Colonic mucosa (tissue), 4 donors: ENCODE measurements around the gene ANKRD65. TPM values are rescaled to one million over a fixed set of nuclear protein-coding genes. Genes with fewer than 3 reads are reported as not detected.
"Not testable (repeated sequence)": the region's sequence is repeated elsewhere in the genome, so short reads cannot be mapped to it uniquely, and the experiment has no call there.

Experiments used
- DNase-seq: peaks from one replicate; pipeline ENCODE4 v3.0.0-alpha.2; 2020
- H3K27ac ChIP-seq: fragments of 200-600 bp; one replicate; pipeline ENCODE4 v1.8.0; 2021
- H3K27me3 ChIP-seq: fragments of 200-600 bp; one replicate; pipeline ENCODE4 v1.8.0; 2021
- H3K36me3 ChIP-seq: fragments of 200-600 bp; one replicate; pipeline ENCODE4 v1.8.0; 2021
- H3K4me1 ChIP-seq: fragments of 200-600 bp; one replicate; pipeline ENCODE4 v1.8.0; 2021; ENCODE audit warnings: mild to moderate bottlenecking
- H3K4me3 ChIP-seq: fragments of 200-600 bp; one replicate; pipeline ENCODE4 v1.8.0; 2021
- H3K9ac ChIP-seq, 2 donors: one replicate each; pipeline ENCODE4 v1.7.0; 2013; ENCODE audit warnings: control low read depth in 2 of 2, low read depth in 2 of 2, low read length in 2 of 2
- H3K9me3 ChIP-seq: fragments of 200-600 bp; one replicate; pipeline ENCODE4 v1.8.0; 2021
- CTCF ChIP-seq: fragments of 200-600 bp; IDR thresholded peaks from one replicate; pipeline ENCODE4 v1.8.0; 2022; ENCODE audit warnings: antibody characterized with exemption, mild to moderate bottlenecking
- intact Hi-C: fragments of 100-400 bp; cut with DNase I; formaldehyde crosslinking; loops from one replicate; pipeline ENCODE4 v1.14.1; 2022
- total RNA-seq, 2 donors: library from RNA; stranded (reverse); fragmentation: NEBNext Ultra II Directional in 1 of 2; extraction: Animal tissue kit (Norgen Biotek cat#: 25700) in 1 of 2; gene quantifications; one replicate each; pipeline ENCODE4 v1.2.1, GENCODE V29; 2021
- donor health status: healthy.
- donor health status: DM: no; HTN: no; CAD: no.
- donor health status: DM: no; HTN: no; CAD: no.

ANKRD65 gene
- total RNA-seq, 2 donors from 2014 or later = 0.57 to 2.0 TPM

DNA sequence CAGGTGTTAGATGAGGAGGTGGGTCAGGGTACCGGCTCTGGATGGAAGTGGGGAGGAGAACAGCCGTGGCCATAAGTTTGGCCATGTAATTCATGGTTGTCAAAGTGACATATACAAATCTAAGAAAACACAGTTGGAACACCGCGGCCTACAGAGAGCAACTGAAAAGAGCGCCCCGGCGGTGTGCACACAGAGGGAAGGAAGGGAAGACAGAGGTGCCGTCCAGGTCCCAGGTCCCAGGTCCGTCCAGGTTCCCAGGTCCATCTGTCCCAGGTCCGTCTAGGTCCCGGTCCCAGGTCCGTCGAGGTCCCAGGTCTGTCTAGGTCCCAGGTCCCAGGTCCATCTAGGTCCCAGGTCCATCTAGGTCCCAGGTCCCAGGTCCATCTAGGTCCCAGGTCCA, 9.4 kb downstream of the ANKRD65 start:
- TF ChIP-seq CTCF = no peak
- Histone ChIP-seq H3K4me1 (peaks cover 5% of the 10 kb centered on the region), H3K36me3 (no peaks in the 10 kb centered on the region), H3K9me3 (no peaks in the 10 kb centered on the region), H3K9ac (no peak overlapping the region), H3K27ac (no peak overlapping the region), H3K27me3 (no peaks in the 10 kb centered on the region), H3K4me3 (no peak overlapping the region)
- intact Hi-C loops = no loop called here
- DNase-seq = no peak

GRCh38 chr1:1410238-1410637, 10.8 kb downstream of the ANKRD65 start:
- H3K9ac ChIP-seq, DNase-seq, H3K36me3 ChIP-seq, H3K27me3 ChIP-seq, H3K9me3 ChIP-seq, H3K27ac ChIP-seq, intact Hi-C loops, H3K4me3 ChIP-seq: not testable (repeated sequence)
- H3K4me1 ChIP-seq = peaks cover 11% of the 10 kb centered on the region

DNA sequence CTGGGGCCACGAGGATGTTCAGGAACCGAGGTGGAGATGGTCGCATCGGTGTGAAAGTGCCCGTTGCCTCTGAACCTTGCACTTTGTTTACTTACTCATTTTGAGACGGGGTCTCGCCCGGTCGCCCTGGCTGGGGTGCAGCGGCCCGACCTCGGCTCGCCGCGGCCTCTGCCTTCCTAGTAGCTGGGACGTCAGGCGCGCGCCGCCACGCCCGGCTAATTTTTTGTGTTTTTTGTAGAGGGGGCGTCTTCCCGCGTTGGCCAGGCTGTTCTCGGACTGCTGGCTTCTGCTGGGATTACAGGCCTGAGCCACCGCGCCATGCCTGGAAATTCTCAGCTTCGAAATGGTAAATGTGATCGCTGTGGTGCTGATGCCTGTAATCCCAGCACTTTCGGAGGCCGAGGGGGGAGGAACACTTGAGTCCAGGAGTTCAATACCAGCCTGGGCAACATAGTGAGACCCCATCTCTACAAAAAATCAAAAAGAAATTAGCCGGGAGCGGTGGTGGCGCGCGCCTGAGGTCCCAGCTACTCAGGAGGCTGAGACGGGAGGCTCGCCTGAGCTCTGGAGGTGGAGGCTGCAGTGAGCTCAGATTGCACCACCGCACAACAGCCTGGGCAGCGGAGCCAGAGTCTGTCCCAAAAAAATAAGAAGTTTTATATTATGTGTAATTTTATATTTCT, 13.3 kb downstream of the ANKRD65 start:
- Histone ChIP-seq H3K27ac (peak overlapping the region; percentile 78), H3K4me1 (peaks cover 11% of the 10 kb centered on the region), H3K9ac (peak overlapping the region; percentile 84 to 96), H3K9me3 (no peaks in the 10 kb centered on the region), H3K36me3 (no peaks in the 10 kb centered on the region), H3K4me3 (peak overlapping the region; percentile 91), H3K27me3 (no peaks in the 10 kb centered on the region)
- no peak for DNase-seq
- no peak for TF ChIP-seq CTCF
- intact Hi-C loops = no loop called here

GRCh38 chr1:1406821-1407635, 14.0 kb downstream of the ANKRD65 start, which contains the start of gene MRPL20:
MRPL20 (minus strand) TSS chr1:1407293; CDS start chr1:1407217, 76 bp downstream.
- intact Hi-C loops = no loop called here
- no peaks in the 10 kb centered on the region for H3K36me3 ChIP-seq
- H3K27me3 ChIP-seq = no peaks in the 10 kb centered on the region
- H3K27ac ChIP-seq = peak within 1 kb of the TSS; percentile 78
- peak; percentile 96 for DNase-seq
- peaks cover 11% of the 10 kb centered on the region for H3K4me1 ChIP-seq
- H3K9me3 ChIP-seq = no peaks in the 10 kb centered on the region
- H3K4me3 ChIP-seq = peak within 1 kb of the TSS; percentile 91
- peak within 1 kb of the TSS; percentile 84 to 96 for H3K9ac ChIP-seq
- no peak for TF ChIP-seq CTCF

DNA sequence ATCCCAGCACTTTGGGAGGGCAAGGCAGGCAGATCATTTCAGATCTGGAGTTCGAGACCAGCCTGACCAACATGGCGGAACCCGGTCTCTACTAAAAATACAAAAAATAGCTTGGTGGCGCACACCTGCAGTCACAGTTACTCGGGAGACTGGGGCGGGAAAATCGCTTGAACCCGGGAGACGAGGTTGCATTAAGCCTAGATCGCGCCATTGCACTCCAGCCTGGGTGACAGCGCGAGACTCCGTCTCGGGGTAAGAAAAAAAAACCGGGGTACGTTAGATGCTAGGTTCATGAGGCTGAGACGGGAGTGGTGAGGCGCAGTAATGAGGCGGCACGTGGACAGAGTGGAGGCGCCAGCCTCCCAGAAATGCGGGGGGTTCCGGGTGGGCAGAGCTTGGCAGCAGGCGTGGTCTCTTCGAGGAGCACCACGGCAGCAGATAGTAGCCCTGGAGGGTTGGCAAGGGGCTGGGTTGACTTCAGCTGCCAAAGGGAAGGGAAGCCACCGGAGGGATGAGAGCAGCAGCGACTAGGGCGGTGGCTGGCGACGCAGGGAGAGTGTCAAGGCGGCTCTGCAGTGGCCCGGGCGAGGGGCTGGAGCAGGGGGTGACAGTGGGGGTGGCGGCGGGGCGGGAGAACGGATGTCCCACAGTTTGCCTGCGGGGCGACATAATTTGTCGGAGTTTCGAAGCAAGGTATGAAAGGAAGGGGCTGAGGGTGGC, 14.8 kb downstream of the ANKRD65 start:
- Histone ChIP-seq H3K4me1 (peaks cover 11% of the 10 kb centered on the region), H3K36me3 (peaks cover 1% of the 10 kb centered on the region), H3K27ac (peak overlapping the region; percentile 78)

More for the DNA sequence above, 14.8 kb downstream of the ANKRD65 start:
- TF ChIP-seq CTCF = no peak
- Histone ChIP-seq H3K27me3 (no peaks in the 10 kb centered on the region), H3K9ac (peak overlapping the region; percentile 70 to 84), H3K9me3 (no peaks in the 10 kb centered on the region), H3K4me3 (peak overlapping the region; percentile 91)
- intact Hi-C loops = no loop called here
- no peak for DNase-seq
